Mammary epithelial cell (primary cell): Measurements from ENCODE around the gene ZNF234.
"Not testable (repeated sequence)": the region's sequence is repeated elsewhere in the genome, so short reads cannot be mapped to it uniquely, and the experiment has no call there.

Experiments
- EZH2 ChIP-seq: IDR thresholded peaks from 2 replicates; pipeline ENCODE4 v1.6.1; 2012; ENCODE audit warnings: low read length, inconsistent platforms, borderline replicate concordance
- TF ChIP-seq, protein P1 (sequence below), 2 donors: IDR thresholded peaks in 1 of 2; conservative IDR thresholded peaks in 1 of 2; 2 replicates each; pipeline ENCODE4 v1.5.1; 2011 to 2012; ENCODE audit warnings: inconsistent platforms in 2 of 2, low read length in 2 of 2, mild to moderate bottlenecking in 2 of 2, control low read depth in 1 of 2, low read depth in 1 of 2; ENCODE audit not compliant: insufficient read depth in 1 of 2; ENCODE audit errors: extremely low read depth in 1 of 2

- TF ChIP-seq, protein P1, sequence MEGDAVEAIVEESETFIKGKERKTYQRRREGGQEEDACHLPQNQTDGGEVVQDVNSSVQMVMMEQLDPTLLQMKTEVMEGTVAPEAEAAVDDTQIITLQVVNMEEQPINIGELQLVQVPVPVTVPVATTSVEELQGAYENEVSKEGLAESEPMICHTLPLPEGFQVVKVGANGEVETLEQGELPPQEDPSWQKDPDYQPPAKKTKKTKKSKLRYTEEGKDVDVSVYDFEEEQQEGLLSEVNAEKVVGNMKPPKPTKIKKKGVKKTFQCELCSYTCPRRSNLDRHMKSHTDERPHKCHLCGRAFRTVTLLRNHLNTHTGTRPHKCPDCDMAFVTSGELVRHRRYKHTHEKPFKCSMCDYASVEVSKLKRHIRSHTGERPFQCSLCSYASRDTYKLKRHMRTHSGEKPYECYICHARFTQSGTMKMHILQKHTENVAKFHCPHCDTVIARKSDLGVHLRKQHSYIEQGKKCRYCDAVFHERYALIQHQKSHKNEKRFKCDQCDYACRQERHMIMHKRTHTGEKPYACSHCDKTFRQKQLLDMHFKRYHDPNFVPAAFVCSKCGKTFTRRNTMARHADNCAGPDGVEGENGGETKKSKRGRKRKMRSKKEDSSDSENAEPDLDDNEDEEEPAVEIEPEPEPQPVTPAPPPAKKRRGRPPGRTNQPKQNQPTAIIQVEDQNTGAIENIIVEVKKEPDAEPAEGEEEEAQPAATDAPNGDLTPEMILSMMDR (conservative IDR thresholded peaks at IDR 0.05 in 1 of 2, IDR thresholded peaks at IDR 0.05 in 1 of 2; ENCODE audit: extremely low read depth in 1 of 2, insufficient read depth in 1 of 2, low read depth in 1 of 2, low read length in 2 of 2), result not testable (repeated sequence)
- TF ChIP-seq EZH2, result not testable (repeated sequence)
Measured at GRCh38 chr19:44121162-44121561, 20.2 kb upstream of the ZNF234 start.
